OCI-LY7 (cell line): ENCODE results near the gene CES2. TPM values are rescaled to one million over a fixed set of nuclear protein-coding genes. Genes with fewer than 3 reads are reported as not detected.
"Not testable (repeated sequence)": the region's sequence is repeated elsewhere in the genome, so short reads cannot be mapped to it uniquely, and the experiment has no call there.

ENCODE experiments used
- BruUV-seq: library from RNA; stranded (reverse); fragments of 400-500 nt; replicated peaks from 2 replicates; lab custom pipeline; 2021; lab: Mats Ljungman, UMichigan
- CTCF ChIA-PET: fragments of 300-600 bp; sonication (Branson Sonifier 250); formaldehyde crosslinking; loops from one replicate; lab custom pipeline; 2022; ENCODE audit warnings: antibody characterized with exemption; ENCODE audit not compliant: unreplicated experiment; lab: Charles Lee
- POLR2A ChIA-PET: fragments of 300-600 bp; sonication (Branson Sonifier 250); formaldehyde crosslinking; loops from one replicate; lab custom pipeline; 2022; ENCODE audit warnings: antibody characterized with exemption; lab: Charles Lee
- DNase-seq: peaks from one replicate; pipeline ENCODE4 v3.0.0-alpha.2; 2015; ENCODE audit warnings: low spot score
- H2AFZ ChIP-seq: fragments of 200-600 bp; sonication (generic), shearing (Covaris generic); 2 replicates; pipeline ENCODE4 v1.6.1; 2014; ENCODE audit warnings: mild to moderate bottlenecking, antibody characterized with exemption, low read length, moderate library complexity
- H3K27ac ChIP-seq: fragments of 200-600 bp; sonication (generic); 2 replicates; pipeline ENCODE4 v1.5.1; 2014; ENCODE audit warnings: mixed run types, low read depth, mild to moderate bottlenecking, moderate library complexity, low read length, inconsistent platforms; ENCODE audit not compliant: poor library complexity, severe bottlenecking
- H3K36me3 ChIP-seq: fragments of 200-600 bp; sonication (generic); 2 replicates; pipeline ENCODE4 v1.6.1; 2014; ENCODE audit warnings: mild to moderate bottlenecking, antibody characterized with exemption, low read length, moderate library complexity, mixed read lengths; ENCODE audit not compliant: insufficient read depth
- H3K4me1 ChIP-seq: fragments of 200-600 bp; sonication (generic); 2 replicates; pipeline ENCODE4 v1.5.1; 2014; ENCODE audit warnings: mild to moderate bottlenecking, low read length; ENCODE audit not compliant: insufficient read depth, poor library complexity, severe bottlenecking
- H3K4me2 ChIP-seq: fragments of 200-600 bp; sonication (generic); 2 replicates; pipeline ENCODE4 v1.6.1; 2014; ENCODE audit warnings: mild to moderate bottlenecking, low read length
- H3K4me3 ChIP-seq: fragments of 200-600 bp; sonication (generic); 2 replicates; pipeline ENCODE4 v1.5.1; 2014; ENCODE audit warnings: mild to moderate bottlenecking, low read depth, low read length; ENCODE audit not compliant: poor library complexity, severe bottlenecking
- H3K79me2 ChIP-seq: fragments of 200-600 bp; sonication (generic); 2 replicates; pipeline ENCODE4 v1.6.1; 2016; ENCODE audit warnings: low read depth, mild to moderate bottlenecking, low read length, moderate library complexity, mixed read lengths; ENCODE audit not compliant: insufficient read depth
- H3K9me2 ChIP-seq: fragments of 200-600 bp; sonication (generic); 2 replicates; pipeline ENCODE4 v1.6.1; 2016; ENCODE audit warnings: mild to moderate bottlenecking, low read length, mixed read lengths; ENCODE audit not compliant: insufficient read depth
- H3K9me3 ChIP-seq: fragments of 200-600 bp; sonication (generic); 2 replicates; pipeline ENCODE4 v1.6.1; 2014; ENCODE audit warnings: mild to moderate bottlenecking, mixed run types, low read length, mixed read lengths
- H4K20me1 ChIP-seq: fragments of 200-600 bp; sonication (generic); 2 replicates; pipeline ENCODE4 v1.6.1; 2014; ENCODE audit warnings: mild to moderate bottlenecking, antibody characterized with exemption, low read length, moderate library complexity, mixed read lengths; ENCODE audit not compliant: insufficient read depth
- EZH2phosphoT487 ChIP-seq: fragments of 200-600 bp; sonication (generic); IDR thresholded peaks from 2 replicates; pipeline ENCODE4 v1.6.1; 2018; ENCODE audit warnings: low read depth, borderline replicate concordance, mild to moderate bottlenecking, mixed run types, antibody characterized with exemption, low read length, moderate library complexity, mixed read lengths
- intact Hi-C: fragments of 100-400 bp; cut with micrococcal nuclease; formaldehyde crosslinking; loops from one replicate; pipeline ENCODE4 v1.10.0; 2022; ENCODE audit not compliant: unreplicated experiment
- total RNA-seq, 2 experiments: library from RNA; depleted of rRNA in 1 of 2; stranded (reverse); fragments of >200 nt in 1 of 2; shearing (Covaris generic) in 1 of 2; gene quantifications; 2 replicates each; pipeline ENCODE4 v1.2.3, GENCODE V29; 2014 to 2022
- TF ChIP-seq, protein P1 (sequence below): fragments of 200-600 bp; sonication (generic); conservative IDR thresholded peaks from 2 replicates; pipeline ENCODE4 v1.5.1; 2014; ENCODE audit warnings: mild to moderate bottlenecking, antibody characterized with exemption, low read length, moderate library complexity, mixed read lengths

CES2 gene
- total RNA-seq, 2 experiments from 2014 or later: 29.6 to 30.7 TPM

GRCh38 chr16:66933776-66934137 is 1.6 kb upstream of the CES2 start:
- ChIA-PET POLR2A (no interaction called here), CTCF (no interaction called here)
- intact Hi-C loops: loop anchor here (5.0 kb wide), 1 partner anchor 36 kb away; no protein-coding TSS in a partner anchor
- TSS peak; percentile 58 for BruUV-seq
- Histone ChIP-seq H3K4me3 (peak overlapping the region; percentile 88), H3K9me3 (no peaks in the 10 kb centered on the region), H4K20me1 (no peaks in the 10 kb centered on the region), H2AFZ (peak overlapping the region; percentile 75), H3K36me3 (peaks cover 8% of the 10 kb centered on the region; the same call in 1 of the 2 replicates), H3K4me2 (peak overlapping the region; percentile 95), H3K79me2 (peaks cover 7% of the 10 kb centered on the region; the same call in 1 of the 2 replicates), H3K27ac (peak overlapping the region; percentile 34), H3K9me2 (no peaks in the 10 kb centered on the region), H3K4me1 (peaks cover 12% of the 10 kb centered on the region)
- no peak for TF ChIP-seq EZH2phosphoT487
- no peak for DNase-seq

DNA sequence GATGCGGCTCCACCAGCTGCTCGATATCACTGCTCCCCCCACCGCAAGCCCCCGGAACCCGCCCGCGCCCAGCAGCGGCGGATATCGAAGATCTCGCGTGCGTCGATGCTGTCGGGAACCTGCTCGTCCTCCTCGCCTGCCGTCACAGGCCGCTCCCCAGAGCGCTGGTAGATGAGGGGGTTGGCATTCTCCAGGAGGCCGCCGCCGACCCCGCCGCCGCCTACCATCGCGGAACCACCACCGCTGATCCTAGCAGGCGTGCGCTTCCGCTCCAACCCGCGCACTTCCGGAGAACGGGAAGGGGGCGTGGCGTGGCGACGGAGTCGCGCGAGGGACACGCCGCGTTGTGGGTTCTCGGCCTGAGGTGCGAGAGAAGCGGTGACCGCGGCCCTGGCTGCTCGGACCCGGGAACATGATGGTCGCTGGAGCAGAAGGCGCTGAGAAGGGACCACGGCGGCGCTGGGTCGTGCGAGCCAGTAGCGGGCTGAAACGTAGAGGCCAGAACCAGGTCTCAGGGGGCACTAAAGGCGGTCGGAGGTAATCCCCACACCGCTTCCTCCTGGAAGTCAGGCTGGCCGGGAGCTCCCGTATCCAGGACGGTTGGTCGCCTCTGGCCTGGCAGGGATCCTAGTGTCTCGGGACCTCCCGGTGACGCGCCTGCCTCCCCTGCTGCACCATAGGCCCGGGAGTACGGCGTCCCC is 1.0 kb upstream of the CES2 start, which contains the start of gene CIAO2B:
Gene CIAO2B (minus strand): TSS at position 265 of the 701 bp plus-strand sequence. CDS start 38 bp downstream, at position 227.
- H3K9me3 ChIP-seq: no peaks in the 10 kb centered on the region
- TF ChIP-seq, protein P1, sequence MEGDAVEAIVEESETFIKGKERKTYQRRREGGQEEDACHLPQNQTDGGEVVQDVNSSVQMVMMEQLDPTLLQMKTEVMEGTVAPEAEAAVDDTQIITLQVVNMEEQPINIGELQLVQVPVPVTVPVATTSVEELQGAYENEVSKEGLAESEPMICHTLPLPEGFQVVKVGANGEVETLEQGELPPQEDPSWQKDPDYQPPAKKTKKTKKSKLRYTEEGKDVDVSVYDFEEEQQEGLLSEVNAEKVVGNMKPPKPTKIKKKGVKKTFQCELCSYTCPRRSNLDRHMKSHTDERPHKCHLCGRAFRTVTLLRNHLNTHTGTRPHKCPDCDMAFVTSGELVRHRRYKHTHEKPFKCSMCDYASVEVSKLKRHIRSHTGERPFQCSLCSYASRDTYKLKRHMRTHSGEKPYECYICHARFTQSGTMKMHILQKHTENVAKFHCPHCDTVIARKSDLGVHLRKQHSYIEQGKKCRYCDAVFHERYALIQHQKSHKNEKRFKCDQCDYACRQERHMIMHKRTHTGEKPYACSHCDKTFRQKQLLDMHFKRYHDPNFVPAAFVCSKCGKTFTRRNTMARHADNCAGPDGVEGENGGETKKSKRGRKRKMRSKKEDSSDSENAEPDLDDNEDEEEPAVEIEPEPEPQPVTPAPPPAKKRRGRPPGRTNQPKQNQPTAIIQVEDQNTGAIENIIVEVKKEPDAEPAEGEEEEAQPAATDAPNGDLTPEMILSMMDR: no peak
- no peak for TF ChIP-seq EZH2phosphoT487
- peak within 1 kb of the TSS; percentile 88 for H3K4me3 ChIP-seq
- POLR2A ChIA-PET: interaction anchor here (0.6 kb wide), 1 partner anchor 10 kb away, joined by 3 read pairs; no protein-coding TSS in a partner anchor
- peak; percentile 88 for DNase-seq
- peaks cover 12% of the 10 kb centered on the region for H3K4me1 ChIP-seq
- H3K9me2 ChIP-seq: no peaks in the 10 kb centered on the region
- H3K79me2 ChIP-seq: peaks cover 7% of the 10 kb centered on the region; the same call in 1 of the 2 replicates
- peak within 1 kb of the TSS; percentile 75 for H2AFZ ChIP-seq
- H3K27ac ChIP-seq: peak within 1 kb of the TSS; percentile 34
- intact Hi-C loops: loop anchor here (5.0 kb wide), 1 partner anchor 37 kb away; no protein-coding TSS in a partner anchor
- BruUV-seq: no TSS peak
- peak within 1 kb of the TSS; percentile 95 for H3K4me2 ChIP-seq
- CTCF ChIA-PET: no interaction called here
- no peaks in the 10 kb centered on the region for H4K20me1 ChIP-seq
- H3K36me3 ChIP-seq: peaks cover 8% of the 10 kb centered on the region; the same call in 1 of the 2 replicates

DNA sequence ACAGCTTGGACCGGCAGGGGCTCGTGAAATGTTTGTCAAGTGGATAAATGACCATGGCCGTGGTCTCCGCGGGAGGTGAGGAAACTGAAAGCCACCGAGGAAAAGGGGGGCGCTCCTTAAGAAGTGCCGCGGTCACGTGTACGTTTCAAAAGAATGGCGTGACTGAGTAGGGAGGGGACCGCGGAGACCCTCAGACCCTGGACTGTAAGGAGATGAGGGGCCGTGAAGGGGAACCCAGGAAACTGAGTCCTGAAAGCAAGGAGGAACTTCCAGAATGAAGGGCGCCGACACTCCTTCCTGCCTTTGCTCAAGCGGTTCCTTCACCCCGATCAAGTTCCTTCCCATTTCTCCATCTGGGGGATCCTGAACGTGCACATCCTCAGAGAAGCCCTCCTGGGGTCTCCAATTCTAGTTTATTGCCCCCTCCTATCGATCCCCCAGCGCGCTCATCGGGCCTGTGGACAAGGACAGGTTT is 440 bp upstream of the CES2 start:
- H4K20me1 ChIP-seq, H3K9me2 ChIP-seq, H3K36me3 ChIP-seq, CTCF ChIA-PET, H3K79me2 ChIP-seq, H3K9me3 ChIP-seq: not testable (repeated sequence)
- Histone ChIP-seq H3K27ac (peak overlapping the region; percentile 34), H2AFZ (peak overlapping the region; percentile 55), H3K4me1 (peaks cover 12% of the 10 kb centered on the region), H3K4me3 (peak overlapping the region; percentile 88), H3K4me2 (peak overlapping the region; percentile 95)
- BruUV-seq: TSS peak; percentile 66
- POLR2A ChIA-PET: interaction anchor here (0.6 kb wide), 1 partner anchor 9 kb away, joined by 3 read pairs; no protein-coding TSS in a partner anchor
- intact Hi-C loops: loop anchor here (5.0 kb wide), 1 partner anchor 38 kb away; no protein-coding TSS in a partner anchor
- peak; percentile 12 for DNase-seq
